Measurements from ENCODE around the gene SCN1B. TPM values are rescaled to one million over a fixed set of nuclear protein-coding genes. Genes with fewer than 3 reads are reported as not detected.

The SCN1B gene
- 17.2 and 17.6 TPM in 2 replicates for total RNA-seq

DNA sequence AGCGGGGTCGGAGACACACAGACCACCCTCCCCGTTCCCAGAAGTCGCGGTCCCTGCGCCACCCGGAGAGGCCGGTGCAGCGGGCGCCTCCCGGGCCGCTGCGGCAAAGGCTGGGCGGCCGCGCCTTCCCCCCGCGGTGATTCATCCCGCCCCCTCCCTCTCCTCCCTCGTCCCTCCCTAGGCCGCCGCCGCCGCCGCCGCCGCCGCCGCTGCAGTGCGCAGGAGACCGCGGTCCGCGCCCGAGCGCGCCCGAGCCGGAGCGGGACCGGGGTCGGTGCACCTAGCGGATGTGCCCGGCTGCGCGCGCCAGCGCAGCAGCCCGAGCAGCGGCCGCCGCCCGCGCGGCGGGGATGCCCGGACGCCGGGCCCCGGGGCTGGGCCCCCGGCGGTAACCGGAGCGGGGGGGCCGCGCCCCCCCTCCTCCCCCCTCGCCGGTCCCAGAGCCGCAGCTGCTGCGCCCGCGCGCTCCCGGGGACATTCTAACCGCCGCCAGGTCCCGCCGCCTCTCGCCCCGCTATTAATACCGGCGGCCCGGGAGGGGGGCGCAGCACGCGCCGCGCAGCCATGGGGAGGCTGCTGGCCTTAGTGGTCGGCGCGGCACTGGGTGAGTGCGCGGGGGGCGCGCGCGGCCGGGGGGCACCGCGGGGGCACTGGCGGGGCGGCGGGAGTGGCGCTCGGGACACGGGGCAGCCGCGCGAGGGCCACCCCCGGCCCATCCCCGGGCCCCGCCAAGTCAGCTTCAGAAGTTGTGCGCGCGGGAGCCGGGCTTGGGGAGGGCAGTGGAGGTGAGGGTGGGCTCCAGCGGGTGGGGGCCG, at the start of gene SCN1B:
TSS of gene SCN1B (plus strand) at position 214 of the 815 bp plus-strand sequence. CDS start at position 565, 351 bp downstream.

DNA sequence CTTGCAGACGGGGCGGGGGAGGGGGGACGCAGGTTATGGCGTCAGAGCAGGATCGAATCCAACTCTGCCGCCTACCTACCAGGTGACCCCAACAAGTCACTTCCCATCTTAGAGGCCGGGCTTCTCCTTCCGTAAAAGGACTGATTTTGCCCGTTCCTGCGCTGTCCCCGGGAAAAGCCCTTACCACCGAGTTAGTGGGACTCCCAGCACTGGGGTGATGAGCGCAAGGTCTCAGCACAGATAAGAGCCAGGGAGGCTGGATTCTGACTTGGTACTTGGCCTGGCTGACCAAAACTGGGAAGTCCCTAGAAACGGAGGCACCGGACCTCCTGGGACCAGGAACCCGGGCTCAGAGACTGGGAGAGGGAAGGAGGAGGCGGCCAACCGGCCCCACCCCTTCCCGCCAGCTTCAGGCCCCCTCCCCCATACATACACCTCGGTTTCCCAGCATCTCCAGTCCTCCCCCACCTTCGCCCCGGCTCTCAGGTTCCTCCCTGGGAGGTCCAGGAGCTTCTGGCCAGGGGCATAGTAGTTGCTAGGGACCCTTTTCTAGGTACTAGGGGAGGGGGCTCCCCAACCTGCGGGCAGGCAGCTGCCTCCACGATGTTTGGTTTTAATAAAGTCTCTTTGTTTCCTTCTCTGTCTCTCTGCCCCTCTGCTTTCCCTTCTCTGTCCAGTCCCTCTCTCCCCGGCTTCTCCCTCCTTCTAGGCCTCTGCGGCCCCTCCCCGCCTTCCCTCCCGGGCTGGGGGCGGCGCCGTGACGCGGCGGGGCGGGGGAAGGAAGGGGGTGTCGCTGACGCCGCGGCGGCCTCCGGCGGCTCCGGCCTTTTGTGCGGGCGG, 30.6 kb upstream of the SCN1B start, which contains the start of gene GRAMD1A:
TSS of gene GRAMD1A (plus strand) at position 826 of the 840 bp plus-strand sequence. CDS start 156 bp downstream, outside the sequence.

DNA sequence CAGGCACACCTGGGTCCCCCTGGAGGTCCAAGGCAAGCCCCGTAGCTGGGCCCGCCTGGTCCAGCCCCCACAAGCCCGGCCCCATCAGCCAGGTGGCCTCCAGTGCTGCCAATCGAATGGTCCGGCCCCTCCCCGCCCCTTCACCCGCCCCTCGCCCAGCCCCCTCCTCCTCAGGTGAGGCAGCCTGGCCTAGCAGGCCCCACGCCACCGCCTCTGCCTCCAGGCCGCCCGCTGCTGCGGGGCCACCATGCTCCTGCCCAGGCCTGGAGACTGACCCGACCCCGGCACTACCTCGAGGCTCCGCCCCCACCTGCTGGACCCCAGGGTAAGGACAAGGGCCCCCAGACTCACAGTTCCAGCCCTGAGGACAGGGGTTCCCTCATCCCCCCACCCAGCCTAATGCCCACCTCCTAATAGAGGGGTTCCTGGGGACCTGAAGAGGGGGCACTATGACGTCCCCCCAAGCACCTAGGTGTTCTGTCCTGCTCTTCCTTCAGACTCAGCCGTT, 11.3 kb downstream of the SCN1B start, which contains the start of gene HPN:
TSS of gene HPN (plus strand) at position 174 of the 508 bp plus-strand sequence. CDS start 786 bp downstream, outside the sequence.

Other genes starting within 250 kb of the SCN1B start
- gene ZNF30, start 103.6 kb upstream of the SCN1B start, total RNA-seq, result 3.7 and 4.5 TPM in 2 replicates
- gene ZNF792, start 66.2 kb upstream of the SCN1B start, total RNA-seq, result 5.1 and 5.5 TPM in 2 replicates
- gene GRAMD1A, start 30.1 kb upstream of the SCN1B start, total RNA-seq, result 23.9 and 27.3 TPM in 2 replicates
- 0.32 and 0.39 TPM in 2 replicates for gene HPN, start 11.3 kb downstream of the SCN1B start, total RNA-seq
- gene FXYD3, start 85.4 kb downstream of the SCN1B start, total RNA-seq, result not detected in 2 replicates
- not detected in 2 replicates for gene LGI4, start 104.6 kb downstream of the SCN1B start, total RNA-seq
- 0.32 and 0.52 TPM in 2 replicates for gene FXYD1, start 108.4 kb downstream of the SCN1B start, total RNA-seq
- not detected in 2 replicates for gene FXYD7, start 112.8 kb downstream of the SCN1B start, total RNA-seq
- gene FXYD5, start 124.3 kb downstream of the SCN1B start, total RNA-seq, result 46.0 and 64.4 TPM in 2 replicates
- not detected in 2 replicates for gene FAM187B, start 198.3 kb downstream of the SCN1B start, total RNA-seq
- gene LSR, start 218.5 kb downstream of the SCN1B start, total RNA-seq, result 0.11 and 0.13 TPM in 2 replicates
- gene USF2, start 238.5 kb downstream of the SCN1B start, total RNA-seq, result 45.9 and 51.5 TPM in 2 replicates

Data from articular chondrocyte of knee joint (primary cell).